OCI-LY1 (cell line): ENCODE results near the gene ALDOB.

Experiments used
- EZH2 ChIP-seq: fragments of 200-600 bp; sonication (generic), shearing (Covaris generic); IDR thresholded peaks from 2 replicates; pipeline ENCODE4 v1.8.0; 2017; ENCODE audit warnings: borderline replicate concordance, mixed run types, mild to moderate bottlenecking, antibody characterized with exemption, low read length, moderate library complexity, mixed read lengths
- TF ChIP-seq, protein P1 (sequence below): fragments of 200-600 bp; sonication (generic), shearing (Covaris generic); IDR thresholded peaks from 2 replicates; pipeline ENCODE4 v1.5.1; 2017; ENCODE audit warnings: mild to moderate bottlenecking, antibody characterized with exemption, low read length, moderate library complexity, mixed read lengths

- TF ChIP-seq EZH2: no peak
- TF ChIP-seq, protein P1, sequence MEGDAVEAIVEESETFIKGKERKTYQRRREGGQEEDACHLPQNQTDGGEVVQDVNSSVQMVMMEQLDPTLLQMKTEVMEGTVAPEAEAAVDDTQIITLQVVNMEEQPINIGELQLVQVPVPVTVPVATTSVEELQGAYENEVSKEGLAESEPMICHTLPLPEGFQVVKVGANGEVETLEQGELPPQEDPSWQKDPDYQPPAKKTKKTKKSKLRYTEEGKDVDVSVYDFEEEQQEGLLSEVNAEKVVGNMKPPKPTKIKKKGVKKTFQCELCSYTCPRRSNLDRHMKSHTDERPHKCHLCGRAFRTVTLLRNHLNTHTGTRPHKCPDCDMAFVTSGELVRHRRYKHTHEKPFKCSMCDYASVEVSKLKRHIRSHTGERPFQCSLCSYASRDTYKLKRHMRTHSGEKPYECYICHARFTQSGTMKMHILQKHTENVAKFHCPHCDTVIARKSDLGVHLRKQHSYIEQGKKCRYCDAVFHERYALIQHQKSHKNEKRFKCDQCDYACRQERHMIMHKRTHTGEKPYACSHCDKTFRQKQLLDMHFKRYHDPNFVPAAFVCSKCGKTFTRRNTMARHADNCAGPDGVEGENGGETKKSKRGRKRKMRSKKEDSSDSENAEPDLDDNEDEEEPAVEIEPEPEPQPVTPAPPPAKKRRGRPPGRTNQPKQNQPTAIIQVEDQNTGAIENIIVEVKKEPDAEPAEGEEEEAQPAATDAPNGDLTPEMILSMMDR: no peak
Measured at GRCh38 chr9:101432740-101433139, 2.8 kb downstream of the ALDOB start.
